ENCODE measurements around the gene RAD51B. TPM values are rescaled to one million over a fixed set of nuclear protein-coding genes. Genes with fewer than 3 reads are reported as not detected.

Gene RAD51B
- total RNA-seq, 1 experiment from 2014 or later, result 16.7 TPM

- Histone ChIP-seq H3K23ac (ENCODE audit: insufficient read length, low read depth, low read length) (no peak overlapping the region), H3K14ac (ENCODE audit: insufficient read depth, low read length) (no peak overlapping the region), H2BK5ac (ENCODE audit: insufficient read length, low read length) (no peak overlapping the region), H4K91ac (ENCODE audit: insufficient read length, low read depth, low read length) (no peak overlapping the region), H3K9ac (ENCODE audit: extremely low read depth, insufficient read length, low read length) (no peak overlapping the region), H3K9me3 (ENCODE audit: control insufficient read depth, low read depth, low read length) (no peaks in the 10 kb centered on the region), H3K56ac (ENCODE audit: insufficient read length, low read depth, low read length) (no peak overlapping the region), H3T11ph (ENCODE audit: low read length) (no peak overlapping the region), H3K23me2 (ENCODE audit: insufficient read length, low read depth, low read length, poor library complexity, severe bottlenecking) (no peaks in the 10 kb centered on the region), H2BK12ac (ENCODE audit: insufficient read length, low read depth, low read length) (no peak overlapping the region), H3K4me2 (ENCODE audit: insufficient read depth, insufficient read length, low read length) (no peak overlapping the region), H3K4ac (ENCODE audit: low read depth, low read length) (no peak overlapping the region), H2BK20ac (ENCODE audit: low read depth, low read length, poor library complexity, severe bottlenecking) (no peak overlapping the region), H2AFZ (ENCODE audit: low read length) (no peak overlapping the region), H3K27ac (ENCODE audit: insufficient read length, low read depth, low read length) (no peak overlapping the region), H3K27me3 (ENCODE audit: insufficient read depth, low read length) (no peaks in the 10 kb centered on the region), H4K5ac (ENCODE audit: insufficient read length, low read depth, low read length) (no peak overlapping the region), H2AK5ac (ENCODE audit: insufficient read length, low read length) (no peak overlapping the region), H2BK15ac (ENCODE audit: low read depth, low read length) (no peak overlapping the region), H3K79me2 (ENCODE audit: insufficient read depth, low read length) (no peaks in the 10 kb centered on the region), H4K8ac (replicated peaks; ENCODE audit: insufficient read length, low read depth, low read length) (no peak overlapping the region), H2BK120ac (ENCODE audit: low read depth, low read length, poor library complexity, severe bottlenecking) (no peak overlapping the region), H4K20me1 (ENCODE audit: control insufficient read depth, insufficient read depth, insufficient read length) (no peaks in the 10 kb centered on the region), H3K79me1 (ENCODE audit: insufficient read depth, low read depth, low read length, poor library complexity, severe bottlenecking) (no peaks in the 10 kb centered on the region), H3K18ac (ENCODE audit: insufficient read length, low read depth, low read length) (no peak overlapping the region), H3K4me1 (ENCODE audit: insufficient read depth, low read length) (no peaks in the 10 kb centered on the region; the same call in 1 of the 2 replicates)
- H3K9me3 Mint-ChIP-seq, result no peaks in the 10 kb centered on the region
- no CpG with 5 or more reads among the region's 1 CpG for WGBS (ENCODE audit: extremely low coverage, insufficient read length, low lambda C conversion rate)
- TF ChIP-seq, protein P1, sequence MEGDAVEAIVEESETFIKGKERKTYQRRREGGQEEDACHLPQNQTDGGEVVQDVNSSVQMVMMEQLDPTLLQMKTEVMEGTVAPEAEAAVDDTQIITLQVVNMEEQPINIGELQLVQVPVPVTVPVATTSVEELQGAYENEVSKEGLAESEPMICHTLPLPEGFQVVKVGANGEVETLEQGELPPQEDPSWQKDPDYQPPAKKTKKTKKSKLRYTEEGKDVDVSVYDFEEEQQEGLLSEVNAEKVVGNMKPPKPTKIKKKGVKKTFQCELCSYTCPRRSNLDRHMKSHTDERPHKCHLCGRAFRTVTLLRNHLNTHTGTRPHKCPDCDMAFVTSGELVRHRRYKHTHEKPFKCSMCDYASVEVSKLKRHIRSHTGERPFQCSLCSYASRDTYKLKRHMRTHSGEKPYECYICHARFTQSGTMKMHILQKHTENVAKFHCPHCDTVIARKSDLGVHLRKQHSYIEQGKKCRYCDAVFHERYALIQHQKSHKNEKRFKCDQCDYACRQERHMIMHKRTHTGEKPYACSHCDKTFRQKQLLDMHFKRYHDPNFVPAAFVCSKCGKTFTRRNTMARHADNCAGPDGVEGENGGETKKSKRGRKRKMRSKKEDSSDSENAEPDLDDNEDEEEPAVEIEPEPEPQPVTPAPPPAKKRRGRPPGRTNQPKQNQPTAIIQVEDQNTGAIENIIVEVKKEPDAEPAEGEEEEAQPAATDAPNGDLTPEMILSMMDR (conservative IDR thresholded peaks at IDR 0.05), result peak; percentile 42; the same call in 2 of the 3 replicates
- H3K36me3 Mint-ChIP-seq (ENCODE audit: insufficient read depth in 1 of 3, low read depth in 3 of 3), result no peaks in the 10 kb centered on the region
- DNase-seq, result no peak
- H3K27me3 Mint-ChIP-seq (ENCODE audit: low read depth), result no peaks in the 10 kb centered on the region
- peaks cover 12 to 13% of the 10 kb centered on the region in 2 experiments for H3K4me1 Mint-ChIP-seq
- no peak overlapping the region for H3K27ac Mint-ChIP-seq
- H3K4me3 Mint-ChIP-seq, result no peak overlapping the region
These were observed 643.1 kb downstream of the RAD51B start for GRCh38 chr14:68462683-68463082.
